GM12878 (cell line): ENCODE data around the gene ANTXR1.

Source experiments
- BHLHE40 ChIP-seq, 2 experiments: fragments of 450-650 bp in 1 of 2; IDR thresholded peaks; 2 replicates each; pipeline ENCODE4 v1.6.1; 2011 to 2017; ENCODE audit warnings: low read depth in 2 of 2, borderline replicate concordance in 1 of 2, improper control_type of control experiment in 1 of 2, low read length in 1 of 2, mild to moderate bottlenecking in 1 of 2
- CEBPB ChIP-seq, 2 experiments: fragments of 150-350 bp in 1 of 2; IDR thresholded peaks; 2 replicates each; pipeline ENCODE4 v1.6.1; 2012 to 2014; ENCODE audit warnings: low read depth in 2 of 2, low read length in 2 of 2, borderline replicate concordance in 1 of 2, inconsistent platforms in 1 of 2
- ESRRA ChIP-seq: IDR thresholded peaks from 2 replicates; pipeline ENCODE4 v1.6.1; 2012; ENCODE audit warnings: mild to moderate bottlenecking, low read length, improper control_type of control experiment
- RAD21 ChIP-seq: IDR thresholded peaks from 2 replicates; pipeline ENCODE4 v1.6.1; 2011; ENCODE audit warnings: mild to moderate bottlenecking, low read depth, low read length, moderate library complexity; ENCODE audit not compliant: insufficient read depth
- TCF3 ChIP-seq: IDR thresholded peaks from 2 replicates; pipeline ENCODE4 v1.6.1; 2012; ENCODE audit warnings: low read depth, mild to moderate bottlenecking, low read length, borderline replicate concordance; ENCODE audit not compliant: insufficient read depth
- TF ChIP-seq, protein P1 (sequence below): fragments of 450-650 bp; IDR thresholded peaks from 2 replicates; pipeline ENCODE4 v1.6.1; 2017; ENCODE audit warnings: borderline replicate concordance

DNA sequence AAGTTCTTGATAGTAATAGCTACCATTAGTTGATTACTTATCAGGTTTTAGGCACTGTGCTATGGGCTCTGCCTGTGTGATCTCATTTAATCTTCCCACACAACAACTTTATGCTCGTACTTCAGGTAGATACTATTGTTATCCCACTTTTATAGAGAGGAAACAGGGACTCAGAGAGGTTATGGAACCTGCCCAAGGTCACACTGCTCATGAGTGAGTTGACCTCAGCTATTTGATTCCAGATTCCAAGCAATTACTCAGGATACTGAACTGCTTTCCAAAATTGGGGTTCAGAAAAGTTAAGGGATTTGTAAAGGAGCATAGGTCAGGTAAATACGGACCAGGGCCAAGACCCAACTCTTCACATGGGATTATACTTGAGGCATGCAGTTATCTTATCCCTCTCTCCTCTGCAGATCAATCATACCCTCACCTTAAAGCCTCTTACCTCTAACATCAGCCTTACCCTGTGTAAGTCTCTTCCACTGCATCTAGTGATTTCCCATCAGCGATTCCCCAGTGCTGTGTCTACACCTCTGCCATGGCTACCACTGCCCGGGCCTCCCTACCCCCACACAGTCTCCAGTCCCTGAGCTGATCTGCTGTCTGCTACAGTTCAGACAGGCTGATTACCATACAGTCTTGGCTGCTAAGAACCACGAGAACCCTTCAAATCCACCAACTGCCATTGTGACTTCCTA is 74.4 kb downstream of the ANTXR1 start:
- TF ChIP-seq CEBPB (IDR thresholded peaks at IDR 0.05; ENCODE audit: borderline replicate concordance in 1 of 2, low read depth in 2 of 2, low read length in 2 of 2) (no peak), TCF3 (no peak), RAD21 (no peak), BHLHE40 (IDR thresholded peaks at IDR 0.05; ENCODE audit: borderline replicate concordance in 1 of 2, low read depth in 2 of 2, low read length in 1 of 2) (no peak), ESRRA (no peak)
- TF ChIP-seq, protein P1, sequence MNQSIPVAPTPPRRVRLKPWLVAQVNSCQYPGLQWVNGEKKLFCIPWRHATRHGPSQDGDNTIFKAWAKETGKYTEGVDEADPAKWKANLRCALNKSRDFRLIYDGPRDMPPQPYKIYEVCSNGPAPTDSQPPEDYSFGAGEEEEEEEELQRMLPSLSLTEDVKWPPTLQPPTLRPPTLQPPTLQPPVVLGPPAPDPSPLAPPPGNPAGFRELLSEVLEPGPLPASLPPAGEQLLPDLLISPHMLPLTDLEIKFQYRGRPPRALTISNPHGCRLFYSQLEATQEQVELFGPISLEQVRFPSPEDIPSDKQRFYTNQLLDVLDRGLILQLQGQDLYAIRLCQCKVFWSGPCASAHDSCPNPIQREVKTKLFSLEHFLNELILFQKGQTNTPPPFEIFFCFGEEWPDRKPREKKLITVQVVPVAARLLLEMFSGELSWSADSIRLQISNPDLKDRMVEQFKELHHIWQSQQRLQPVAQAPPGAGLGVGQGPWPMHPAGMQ: no peak
